SH-SY5Y (cell line): Measurements from ENCODE around the gene VIT.

Source experiments
- GATA2 ChIP-seq: IDR thresholded peaks from 2 replicates; pipeline ENCODE4 v1.6.1; 2011; ENCODE audit warnings: mild to moderate bottlenecking, low read depth, low read length
- GATA3 ChIP-seq: IDR thresholded peaks from 2 replicates; pipeline ENCODE4 v1.6.1; 2011; ENCODE audit warnings: low read depth, mild to moderate bottlenecking, low read length, moderate library complexity

The VIT gene

DNA sequence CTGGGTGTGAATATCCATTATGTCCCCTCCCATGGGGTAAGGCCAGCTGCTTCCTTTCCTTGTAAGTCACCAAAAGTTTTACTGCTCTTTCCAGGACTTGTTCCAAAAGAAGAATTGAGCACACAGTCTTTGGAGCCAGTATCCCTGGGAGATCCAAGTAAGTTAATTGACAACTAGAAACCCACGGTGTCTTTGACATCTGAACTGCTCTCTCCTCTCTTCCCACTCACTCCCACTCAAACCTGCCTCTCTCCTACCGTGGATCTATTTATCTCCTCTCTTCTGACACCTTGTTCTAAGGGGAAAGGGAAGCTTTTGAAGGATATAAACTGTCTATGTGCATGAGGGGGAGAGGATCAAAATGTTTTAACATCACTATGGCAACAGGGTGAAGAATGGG lies 86.7 kb downstream of the VIT start:
- TF ChIP-seq GATA3 (no peak), GATA2 (no peak)

DNA sequence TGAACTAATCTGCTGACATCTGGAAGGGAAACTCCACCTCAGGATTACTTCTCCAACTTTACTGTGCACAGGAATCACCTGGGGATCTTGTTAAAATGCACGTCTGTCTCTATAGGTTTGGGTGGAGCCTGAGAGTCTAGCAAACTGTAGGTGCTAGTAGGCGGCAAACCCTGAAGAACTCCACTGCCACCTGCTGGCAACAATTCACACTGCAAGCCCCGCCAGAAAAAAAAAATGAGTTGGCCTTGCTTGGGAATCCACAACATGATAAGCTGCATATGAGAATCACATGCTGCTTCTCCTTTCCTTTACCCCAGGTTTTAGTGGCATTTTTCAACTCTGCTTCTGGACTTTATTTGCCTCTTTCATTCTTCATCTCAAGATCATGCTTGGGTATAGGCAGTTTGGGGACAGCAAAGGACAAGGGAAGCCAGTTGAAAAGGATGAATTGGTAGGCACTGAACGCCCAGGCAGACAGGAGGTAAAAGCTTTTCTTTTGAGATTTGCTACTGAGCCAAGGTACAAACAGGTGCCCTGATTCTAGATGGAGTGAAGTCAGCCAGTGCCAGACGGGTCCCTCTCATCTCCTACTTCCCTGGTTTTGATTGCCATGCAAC lies 88.8 kb downstream of the VIT start:
- TF ChIP-seq GATA2, result no peak
- TF ChIP-seq GATA3, result no peak

DNA sequence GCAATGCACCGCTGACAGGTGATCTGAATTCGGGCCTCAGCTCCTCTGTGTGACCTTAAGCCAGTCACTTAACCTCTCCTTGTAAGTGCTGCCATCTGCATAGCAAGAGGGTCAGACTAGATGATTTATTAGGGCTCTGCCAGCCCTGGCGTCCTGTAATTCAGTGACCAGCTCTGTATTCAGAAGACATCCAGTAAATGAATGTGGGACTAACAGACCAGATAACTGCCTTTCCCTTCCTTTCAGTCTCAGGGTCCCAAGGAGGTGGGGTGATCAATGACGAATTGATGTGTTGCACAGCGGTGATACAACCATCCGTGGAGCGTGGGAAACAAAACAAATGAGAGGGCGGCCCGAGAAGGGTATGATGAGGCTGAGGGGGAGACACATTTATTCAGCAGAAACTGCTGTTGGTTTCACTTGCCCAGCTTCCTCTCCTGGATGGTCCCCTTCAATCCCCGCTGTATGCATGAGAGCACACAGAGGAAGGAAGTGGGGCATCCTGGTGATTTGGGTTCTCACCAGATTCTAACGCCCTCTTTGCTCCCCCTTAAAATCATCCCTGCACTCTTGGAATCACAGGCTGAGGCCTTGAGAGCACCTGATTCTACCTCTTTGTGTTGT lies 92.8 kb downstream of the VIT start:
- no peak for TF ChIP-seq GATA3
- TF ChIP-seq GATA2, result no peak

DNA sequence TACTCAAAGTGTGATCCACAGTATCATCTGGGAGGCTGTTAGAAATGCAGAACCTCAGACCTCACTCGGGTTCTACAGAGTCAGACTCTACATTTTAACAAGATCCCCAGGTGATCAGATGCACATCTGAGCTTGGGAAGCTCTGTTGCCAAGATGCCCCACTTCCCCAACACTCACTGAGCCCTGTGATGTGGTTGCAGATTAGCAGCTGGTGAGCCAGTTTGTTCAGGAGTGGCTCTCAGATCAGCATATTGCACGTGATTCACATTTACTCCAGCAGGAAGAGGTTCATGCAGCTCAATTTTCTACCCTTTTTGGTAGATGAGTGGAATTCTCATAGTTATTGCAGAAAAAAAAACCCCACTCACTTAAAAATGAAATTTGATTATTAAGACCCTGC lies 96.4 kb downstream of the VIT start:
- TF ChIP-seq GATA2 (no peak), GATA3 (no peak)

DNA sequence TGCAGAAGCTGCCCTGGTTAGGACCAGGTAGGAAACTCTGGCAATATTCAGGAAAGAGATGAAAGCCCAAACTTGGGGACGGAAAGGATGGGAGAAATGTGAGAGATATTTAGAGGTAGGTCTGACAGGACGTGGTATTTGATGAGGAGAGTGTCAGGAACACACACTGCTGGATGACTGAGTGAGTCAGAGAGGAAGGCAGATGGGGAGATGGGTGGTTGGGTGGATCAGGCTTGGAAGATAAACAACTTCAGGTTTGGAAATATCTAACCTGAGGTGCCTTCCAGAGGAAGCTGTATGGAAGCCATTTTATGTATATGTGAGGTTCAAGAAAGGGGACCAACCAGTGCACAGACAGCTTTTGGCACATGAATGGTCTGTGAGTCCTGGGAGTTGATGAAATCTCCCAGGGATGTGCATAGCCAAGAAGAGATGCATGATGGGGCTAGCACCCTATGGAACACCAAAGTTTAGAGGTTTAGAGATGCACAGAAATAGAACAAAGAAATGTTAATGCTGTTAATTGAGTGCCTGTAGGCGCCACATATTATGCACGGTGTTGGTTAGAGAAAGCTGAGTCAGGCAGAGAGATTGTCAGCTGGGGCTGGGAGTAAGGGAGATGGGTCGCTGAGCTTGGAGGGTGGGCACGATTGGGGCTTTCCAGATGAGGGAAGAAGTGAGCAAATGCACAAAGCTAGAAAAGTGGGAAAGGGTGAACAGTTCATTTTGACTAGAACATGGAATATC lies 101.0 kb downstream of the VIT start:
- TF ChIP-seq GATA3 (no peak), GATA2 (no peak)

DNA sequence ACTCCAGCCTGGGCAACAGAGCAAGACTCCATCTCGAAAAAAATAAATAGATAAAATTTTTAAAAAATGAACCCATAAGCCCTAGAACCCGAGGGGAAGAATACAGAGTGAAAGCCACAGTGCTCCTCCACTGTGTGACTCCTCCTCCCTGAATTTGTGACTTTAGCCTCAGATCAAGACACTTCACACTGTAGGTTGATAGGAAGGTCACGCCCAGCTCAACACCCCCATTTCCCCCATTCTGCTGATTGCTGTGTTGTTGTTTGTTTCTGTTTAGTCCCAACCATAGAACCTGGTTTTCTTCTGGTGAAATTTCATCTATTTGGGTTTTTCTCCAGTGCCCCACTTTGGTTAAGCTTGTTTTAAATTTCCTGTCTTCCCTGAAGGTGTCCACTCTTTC lies 102.2 kb downstream of the VIT start:
- TF ChIP-seq GATA3, result no peak
- no peak for TF ChIP-seq GATA2

DNA sequence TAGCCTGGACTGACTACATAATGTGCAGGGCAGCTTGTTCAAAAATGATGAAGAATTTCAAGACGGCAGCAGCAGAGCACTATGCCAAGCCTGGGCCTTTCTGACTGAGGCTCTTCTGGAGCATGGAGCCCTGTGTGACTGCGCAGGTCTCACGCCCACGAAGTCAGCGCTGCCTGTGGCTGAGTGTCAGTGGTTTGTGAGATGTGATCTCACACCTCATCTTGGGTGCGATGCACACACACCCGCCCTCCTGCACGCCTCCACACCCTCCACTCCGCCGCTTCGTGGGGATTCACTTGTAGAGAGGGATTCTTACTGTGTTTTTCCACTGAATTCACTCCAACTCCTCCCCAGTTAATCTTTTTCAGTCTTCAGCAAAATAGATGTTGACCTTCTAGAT lies 103.9 kb downstream of the VIT start:
- TF ChIP-seq GATA2, result no peak
- TF ChIP-seq GATA3, result no peak

DNA sequence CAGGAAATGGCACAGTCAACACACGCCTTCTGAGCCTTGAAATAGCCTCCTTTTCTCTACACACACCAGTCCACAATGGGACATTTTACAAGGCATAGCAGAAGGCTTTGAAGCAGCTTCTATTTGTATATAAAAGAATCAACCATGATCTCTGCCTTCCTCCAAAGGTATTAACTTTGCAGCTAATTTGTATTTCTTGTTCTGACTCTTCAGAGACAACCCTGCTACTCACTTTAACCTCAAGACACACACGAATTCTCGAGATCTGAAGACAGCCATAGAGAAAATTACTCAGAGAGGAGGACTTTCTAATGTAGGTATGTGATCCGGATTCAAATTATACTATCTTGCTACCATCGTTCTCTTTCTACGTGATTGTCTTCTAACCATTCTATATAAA lies 104.6 kb downstream of the VIT start:
- TF ChIP-seq GATA3 (no peak), GATA2 (no peak)

DNA sequence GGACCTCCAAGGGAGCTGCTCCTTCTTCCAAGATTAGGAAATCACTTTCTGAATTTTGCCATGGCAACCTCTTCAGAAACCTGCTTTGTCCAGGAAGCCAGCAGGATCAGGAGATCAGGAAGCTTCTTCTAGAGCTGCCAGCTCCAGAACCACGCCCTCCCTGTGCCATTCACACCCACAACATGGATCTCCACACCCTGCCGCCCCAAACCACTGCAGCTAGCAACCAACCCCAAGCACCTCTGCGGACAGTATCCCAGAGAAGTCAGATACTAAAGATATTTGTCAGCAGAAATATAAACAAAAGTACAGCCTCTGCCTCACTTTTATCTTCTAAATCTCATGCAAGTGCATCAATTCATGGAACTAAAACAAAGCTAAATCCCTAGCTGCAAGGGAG lies 106.4 kb downstream of the VIT start:
- TF ChIP-seq GATA3 (no peak), GATA2 (no peak)

DNA sequence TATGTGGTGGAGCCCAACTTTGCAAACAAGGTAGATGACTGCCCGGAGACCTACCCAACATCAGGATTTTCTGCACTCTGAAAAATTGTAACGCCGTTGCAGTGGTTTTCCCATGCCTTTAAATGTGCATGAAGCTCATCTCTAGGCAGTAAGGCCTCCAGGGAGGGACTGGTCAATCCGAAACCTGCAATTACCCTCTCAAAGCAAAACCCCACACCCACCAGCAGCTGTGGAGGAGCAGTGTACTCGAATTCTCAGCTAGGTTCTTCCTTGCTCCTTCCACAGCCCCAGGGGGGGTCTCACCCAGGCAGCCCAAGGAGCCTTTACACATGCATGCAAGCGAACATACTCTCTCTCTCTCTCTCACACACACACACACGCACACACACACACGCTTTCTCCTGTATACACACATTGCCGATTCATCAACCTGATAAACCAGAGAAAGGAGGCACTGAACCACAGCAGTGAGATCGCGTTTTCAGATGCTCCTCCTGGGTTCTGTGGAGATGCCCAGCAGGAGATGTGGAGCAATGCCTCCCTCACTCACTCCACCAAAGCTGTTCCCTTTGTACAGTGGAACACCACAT lies 109.2 kb downstream of the VIT start:
- TF ChIP-seq GATA2 (no peak), GATA3 (no peak)

DNA sequence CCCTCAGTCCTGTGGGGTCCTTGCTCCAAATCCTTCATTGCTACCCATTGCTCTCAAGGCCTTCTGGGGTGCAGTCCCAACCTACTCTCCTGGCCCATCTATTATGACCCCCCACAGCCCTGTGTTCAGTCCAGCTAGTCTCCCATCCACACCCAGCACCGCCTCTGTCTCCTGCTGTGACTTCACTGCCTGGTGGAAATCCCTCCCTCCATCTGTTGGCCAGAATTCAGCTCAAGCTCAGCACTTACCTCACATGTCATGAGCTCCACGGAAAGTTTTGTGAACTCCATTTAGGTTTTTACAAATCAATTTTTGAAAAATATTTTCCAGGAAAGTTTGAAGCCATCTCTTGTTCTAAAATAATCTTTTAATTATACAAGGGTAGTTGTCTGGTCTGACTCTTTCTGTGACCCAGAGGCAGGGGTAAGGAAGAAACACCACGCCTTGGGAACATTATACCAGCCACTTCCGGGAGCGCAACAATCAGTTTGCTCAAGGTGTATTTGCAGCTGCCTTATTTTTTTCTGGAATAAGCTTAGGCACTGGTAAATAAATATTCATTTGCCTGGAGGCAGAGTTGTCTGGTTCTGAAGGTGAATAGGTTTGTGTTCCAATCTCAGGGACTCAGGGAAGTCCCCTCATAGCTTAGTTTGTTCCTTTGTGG lies 110.8 kb downstream of the VIT start:
- no peak for TF ChIP-seq GATA2
- no peak for TF ChIP-seq GATA3

DNA sequence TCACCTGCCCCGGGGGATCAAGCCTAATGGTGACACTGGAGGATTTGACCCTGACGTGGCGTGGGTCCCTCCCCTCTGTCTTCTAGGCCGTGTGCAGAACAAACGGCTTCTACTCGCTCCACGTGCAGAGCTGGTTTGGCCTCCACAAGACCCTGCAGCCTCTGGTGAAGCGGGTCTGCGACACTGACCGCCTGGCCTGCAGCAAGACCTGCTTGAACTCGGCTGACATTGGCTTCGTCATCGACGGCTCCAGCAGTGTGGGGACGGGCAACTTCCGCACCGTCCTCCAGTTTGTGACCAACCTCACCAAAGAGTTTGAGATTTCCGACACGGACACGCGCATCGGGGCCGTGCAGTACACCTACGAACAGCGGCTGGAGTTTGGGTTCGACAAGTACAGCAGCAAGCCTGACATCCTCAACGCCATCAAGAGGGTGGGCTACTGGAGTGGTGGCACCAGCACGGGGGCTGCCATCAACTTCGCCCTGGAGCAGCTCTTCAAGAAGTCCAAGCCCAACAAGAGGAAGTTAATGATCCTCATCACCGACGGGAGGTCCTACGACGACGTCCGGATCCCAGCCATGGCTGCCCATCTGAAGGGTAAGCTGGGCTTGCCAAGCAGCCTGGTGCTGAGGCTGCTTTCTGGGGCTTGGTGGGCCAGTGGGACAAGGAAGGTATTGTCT lies 112.0 kb downstream of the VIT start:
- TF ChIP-seq GATA3 (no peak), GATA2 (no peak)

DNA sequence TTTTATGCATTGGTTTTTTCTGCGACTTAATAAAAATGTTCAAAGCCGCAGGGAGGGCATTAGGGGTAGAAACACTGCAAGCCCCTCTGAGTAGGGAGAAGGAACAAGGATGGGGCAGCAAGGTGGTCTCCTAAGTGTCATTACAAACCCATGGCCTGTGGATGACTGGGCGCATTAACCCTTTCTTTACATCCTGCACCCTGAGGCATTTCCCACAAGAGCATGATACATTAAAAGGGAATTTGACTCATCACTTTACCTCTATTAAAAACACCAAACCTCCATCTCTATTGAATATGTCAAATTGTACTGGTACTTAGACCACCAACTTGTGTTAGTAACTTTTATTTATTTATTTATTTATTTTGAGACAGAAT lies 112.5 kb downstream of the VIT start:
- no peak for TF ChIP-seq GATA2
- no peak for TF ChIP-seq GATA3

DNA sequence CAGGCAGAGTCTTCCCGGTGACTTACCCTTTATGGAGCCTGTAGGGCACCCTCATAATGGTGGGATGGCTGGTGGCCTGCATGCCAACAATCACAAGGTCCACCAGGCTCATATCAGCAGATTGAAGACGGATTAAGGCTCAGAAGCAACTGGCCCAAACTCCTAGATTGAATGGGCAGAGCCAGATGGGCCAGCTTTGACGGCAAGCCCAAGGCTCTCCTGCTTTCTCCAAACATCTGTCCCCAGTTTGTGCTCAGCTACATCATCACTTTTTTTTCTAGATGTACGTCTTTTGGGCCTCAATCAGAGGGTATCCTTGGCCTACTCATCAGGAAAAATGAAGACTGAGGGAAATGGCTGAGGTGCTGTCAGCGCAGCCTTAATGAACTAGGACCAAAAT lies 114.6 kb downstream of the VIT start:
- TF ChIP-seq GATA2, result no peak
- no peak for TF ChIP-seq GATA3

DNA sequence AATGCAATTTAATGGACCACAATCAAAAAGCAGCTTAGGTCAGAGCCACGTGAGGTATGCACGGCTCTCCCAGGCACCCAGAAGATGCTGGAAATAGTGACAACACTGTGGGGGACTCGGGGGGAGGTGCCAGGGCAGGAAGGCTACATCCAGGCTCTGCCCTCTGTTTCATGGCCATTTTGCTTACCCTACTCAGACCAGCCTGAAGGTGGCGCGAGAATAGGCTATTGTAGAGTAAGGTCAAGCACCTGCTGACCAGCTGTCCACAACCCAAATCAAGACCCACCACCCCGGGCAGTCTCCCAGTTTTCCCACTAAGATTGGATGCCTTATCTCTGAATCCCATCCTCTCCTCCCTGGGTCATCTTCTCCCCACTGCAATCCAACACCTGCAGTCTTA lies 115.7 kb downstream of the VIT start:
- TF ChIP-seq GATA2 (no peak), GATA3 (no peak)
